K562 (cell line): ENCODE measurements around the gene SMIM13. TPM values are rescaled to one million over a fixed set of nuclear protein-coding genes. Genes with fewer than 3 reads are reported as not detected.

Experiments used
- CBX3 ChIP-seq, 2 experiments: IDR thresholded peaks; 1 replicate in 1 of 2; 2 replicates in 1 of 2; pipeline ENCODE4 v1.6.1; 2012; ENCODE audit warnings: inconsistent platforms in 2 of 2, low read length in 2 of 2, borderline replicate concordance in 1 of 2, control low read depth in 1 of 2
- CHAMP1 ChIP-seq: fragments of 450-650 bp; IDR thresholded peaks from 2 replicates; pipeline ENCODE4 v1.6.1; 2016; ENCODE audit warnings: mild to moderate bottlenecking
- CREB1 ChIP-seq, 2 experiments: sonication (generic) in 1 of 2; formaldehyde crosslinking in 1 of 2; IDR thresholded peaks; 2 replicates each; pipeline versions ENCODE4 v1.6.1 to v1.8.0; 2012 to 2022; ENCODE audit warnings: inconsistent platforms in 1 of 2, mild to moderate bottlenecking in 1 of 2, missing genetic modification reagents in 1 of 2, moderate library complexity in 1 of 2
- ELK1 ChIP-seq: sonication (generic); formaldehyde crosslinking; IDR thresholded peaks from 2 replicates; pipeline ENCODE4 v1.8.1; 2022; ENCODE audit warnings: missing genetic modification reagents
- FOXK2 ChIP-seq, 2 experiments: fragments of 450-650 bp; IDR thresholded peaks in 1 of 2; conservative IDR thresholded peaks in 1 of 2; 2 replicates each; pipeline ENCODE4 v1.6.1; 2016; ENCODE audit warnings: low read depth in 2 of 2, mild to moderate bottlenecking in 1 of 2
- GABPA ChIP-seq: fragments of 200-800 bp; sonication (Bioruptor generic); conservative IDR thresholded peaks from 2 replicates; pipeline ENCODE4 v1.6.1; 2016; ENCODE audit warnings: low read depth, missing genetic modification characterization, missing compliant biosample characterization
- HDAC3 ChIP-seq: fragments of 450-650 bp; IDR thresholded peaks from 2 replicates; pipeline ENCODE4 v1.6.1; 2018; ENCODE audit warnings: borderline replicate concordance, mild to moderate bottlenecking, moderate library complexity; ENCODE audit not compliant: partially characterized antibody
- JUNB ChIP-seq: fragments of 450-650 bp; formaldehyde crosslinking; conservative IDR thresholded peaks from 2 replicates; pipeline ENCODE4 v1.4.0; 2020; ENCODE audit warnings: mild to moderate bottlenecking
- KLF1 ChIP-seq: fragments of 450-650 bp; IDR thresholded peaks from 2 replicates; pipeline ENCODE4 v1.6.1; 2016; ENCODE audit warnings: missing genetic modification characterization, missing compliant biosample characterization
- MTA1 ChIP-seq: fragments of 450-650 bp; IDR thresholded peaks from 2 replicates; pipeline ENCODE4 v1.6.1; 2017; ENCODE audit warnings: borderline replicate concordance
- OTX1 ChIP-seq: fragments of 450-650 bp; formaldehyde crosslinking; IDR thresholded peaks from 2 replicates; pipeline ENCODE4 v1.4.0; 2022; ENCODE audit warnings: mild to moderate bottlenecking
- SAFB ChIP-seq: fragments of 200-400 bp; formaldehyde crosslinking; IDR thresholded peaks from 2 replicates; pipeline ENCODE4 v1.6.1; 2017; ENCODE audit warnings: low read depth, low read length, borderline replicate concordance
- SMARCA4 ChIP-seq: fragments of 450-650 bp; IDR thresholded peaks from 2 replicates; pipeline ENCODE4 v1.6.1; 2016
- TBL1XR1 ChIP-seq, 2 experiments: IDR thresholded peaks; 2 replicates each; pipeline ENCODE4 v1.6.1; 2012; ENCODE audit warnings: improper control_type of control experiment in 2 of 2, low read length in 2 of 2, mild to moderate bottlenecking in 1 of 2
- ZMIZ1 ChIP-seq, 2 experiments: fragments of 150-350 bp in 1 of 2; IDR thresholded peaks; 2 replicates each; pipeline ENCODE4 v1.6.1; 2012 to 2016; ENCODE audit warnings: low read depth in 2 of 2, low read length in 2 of 2, mild to moderate bottlenecking in 1 of 2, moderate library complexity in 1 of 2
- ZNF3 ChIP-seq: fragments of 250-450 bp; sonication (Bioruptor Pico); IDR thresholded peaks from 2 replicates; pipeline ENCODE4 v1.5.0; 2021; ENCODE audit warnings: mild to moderate bottlenecking, moderate library complexity
- ZNF316 ChIP-seq: fragments of 450-650 bp; IDR thresholded peaks from 2 replicates; pipeline ENCODE4 v1.6.1; 2016
- polyA plus RNA-seq, 8 experiments: library from polyadenylated mRNA; depleted of rRNA in 4 of 8; stranded (reverse) in 5 of 8; unstranded in 3 of 8; fragments of >200 nt; fragmentation: Nextera tagmentation in 2 of 8; fragmentation: Illumina TruSeq in 1 of 8; extraction: Ambion mirVana in 2 of 8; extraction: Trizol in 1 of 8; gene quantifications; 2 replicates each; pipeline versions ENCODE4 v1.2.1 to v1.2.3, GENCODE V29; 2011 to 2014; ENCODE audit warnings: inconsistent platforms in 1 of 8, missing spikeins in 1 of 8
- total RNA-seq, 7 experiments: library from RNA; depleted of rRNA in 6 of 7; stranded (reverse); fragments of >200 nt in 6 of 7; fragmentation: Illumina TruSeq in 2 of 7; extraction: Trizol in 2 of 7; gene quantifications; 2 replicates each; pipeline versions ENCODE4 v1.2.1 to v1.2.3, GENCODE V29; 2011 to 2021; ENCODE audit warnings: low replicate concordance in 1 of 7

SMIM13 gene
- total and polyA plus RNA-seq, 9 of the 15 experiments (the other 6 are each of a cell fraction or from before 2014, with no cell fraction given): 5.5 to 24.8 (median 11.7) TPM

DNA sequence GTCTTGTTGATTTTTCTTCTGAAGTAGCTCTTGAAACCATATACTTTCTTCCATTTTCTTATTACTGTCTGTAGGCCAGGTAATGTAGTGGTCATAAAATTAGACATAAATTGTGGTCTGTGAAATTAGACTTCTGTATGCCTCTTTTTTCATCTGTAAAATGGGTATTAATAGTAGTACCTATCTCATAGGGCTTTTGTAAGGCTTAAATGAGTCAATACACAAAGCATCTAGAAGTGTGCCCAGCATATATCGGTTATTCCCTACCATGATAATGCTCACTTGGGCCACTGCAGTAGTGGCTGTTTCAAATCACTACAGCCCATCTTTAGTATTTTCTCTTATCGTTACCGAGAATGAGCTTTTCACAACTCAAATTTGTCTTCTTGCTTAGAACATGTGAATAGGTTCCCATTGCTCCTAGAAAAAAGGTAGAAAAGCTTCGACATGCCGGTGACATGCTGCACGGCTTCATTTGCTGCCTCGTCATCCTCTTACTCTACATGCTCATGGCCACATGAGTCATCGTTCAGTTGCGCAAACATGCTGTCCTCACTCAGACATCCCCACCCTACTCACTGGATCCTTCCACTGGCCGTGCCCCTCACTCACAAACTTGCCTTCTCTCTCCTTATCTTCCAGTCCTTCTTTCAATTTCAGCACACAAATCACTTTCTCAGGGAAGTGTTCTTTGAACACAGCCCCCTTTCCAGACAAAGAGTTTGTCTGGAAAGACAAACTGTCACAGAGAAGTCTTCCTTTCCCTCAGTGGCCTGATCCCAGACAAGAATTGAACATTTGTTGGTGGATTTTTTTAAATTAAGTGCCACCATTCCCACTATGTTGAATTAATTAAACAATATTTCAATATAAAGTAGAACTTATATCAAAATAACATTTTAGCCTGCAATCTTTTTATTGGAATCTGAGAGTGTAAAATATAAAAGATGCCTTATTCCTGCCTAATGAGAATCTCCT is 50.0 kb downstream of the SMIM13 start (continued):
- no peak for TF ChIP-seq SAFB
- no peak for TF ChIP-seq ELK1 (CRISPR knock-in tag)
- 0 out of 2 replicates have a peak, but pooled peaks have one; percentile 54 for TF ChIP-seq KLF1 (tag)
- TF ChIP-seq FOXK2 (conservative IDR thresholded peaks at IDR 0.05 in 1 of 2, IDR thresholded peaks at IDR 0.05 in 1 of 2; ENCODE audit: low read depth in 2 of 2): peak; percentile 64 to 68; a peak in 2 of 4 replicates
- TF ChIP-seq TBL1XR1 (IDR thresholded peaks at IDR 0.05; ENCODE audit: low read length in 2 of 2): peak; percentile 38 to 69; a peak in 2 of 4 replicates
- TF ChIP-seq SMARCA4: peak; percentile 98
- TF ChIP-seq OTX1 (CRISPR knock-in tag): peak; percentile 78; the same call in 1 of the 2 replicates
- peak; percentile 71 for TF ChIP-seq CREB1 (IDR thresholded peaks at IDR 0.05)
- peak; percentile 65; the same call in 1 of the 2 replicates for TF ChIP-seq CREB1 (CRISPR knock-in tag; IDR thresholded peaks at IDR 0.05)
- peak; percentile 95 for TF ChIP-seq JUNB (CRISPR knock-in tag)
- no peak for TF ChIP-seq ZNF3 (CRISPR knock-in tag)
- peak in 1 of 2 experiments; percentile 57; a peak in 1 of 4 replicates for TF ChIP-seq ZMIZ1 (IDR thresholded peaks at IDR 0.05; ENCODE audit: low read depth in 2 of 2, low read length in 2 of 2)
- TF ChIP-seq CHAMP1: 0 out of 2 replicates have a peak, but pooled peaks have one; percentile 15
- peak in 1 of 2 experiments; percentile 98; a peak in 2 of 3 replicates for TF ChIP-seq CBX3 (IDR thresholded peaks at IDR 0.05; ENCODE audit: borderline replicate concordance in 1 of 2, low read length in 2 of 2)
- peak; percentile 69 for TF ChIP-seq MTA1
- TF ChIP-seq ZNF316: peak; percentile 98
- TF ChIP-seq HDAC3: peak; percentile 21
- 0 out of 2 replicates have a peak, but pooled peaks have one; percentile 26 for TF ChIP-seq GABPA (tag)
